HEK293 (cell line): ENCODE results near the gene NAP1L4.

Experiments used
- CTCF ChIP-seq: fragments of 450-650 bp; formaldehyde crosslinking; IDR thresholded peaks from 2 replicates; pipeline ENCODE4 v1.5.1; 2016; ENCODE audit warnings: missing biosample characterization, missing genetic modification characterization
- KLF16 ChIP-seq: fragments of 450-650 bp; formaldehyde crosslinking; IDR thresholded peaks from 2 replicates; pipeline ENCODE4 v1.5.1; 2017; ENCODE audit warnings: missing biosample characterization, missing genetic modification characterization
- REST ChIP-seq: fragments of 450-650 bp; formaldehyde crosslinking; IDR thresholded peaks from 2 replicates; pipeline ENCODE4 v1.5.1; 2016; ENCODE audit warnings: missing biosample characterization, missing genetic modification characterization
- ZEB2 ChIP-seq: fragments of 450-650 bp; formaldehyde crosslinking; IDR thresholded peaks from 2 replicates; pipeline ENCODE4 v1.5.1; 2016; ENCODE audit warnings: missing biosample characterization, missing genetic modification characterization
- ZNF138 ChIP-seq: fragments of 450-650 bp; formaldehyde crosslinking; IDR thresholded peaks from 2 replicates; pipeline ENCODE4 v1.5.1; 2016; ENCODE audit warnings: missing biosample characterization, missing genetic modification characterization, borderline replicate concordance
- ZNF221 ChIP-seq: fragments of 450-650 bp; formaldehyde crosslinking; IDR thresholded peaks from 2 replicates; pipeline ENCODE4 v1.5.1; 2017; ENCODE audit warnings: missing biosample characterization, missing genetic modification characterization, borderline replicate concordance
- ZNF48 ChIP-seq: fragments of 450-650 bp; formaldehyde crosslinking; IDR thresholded peaks from 2 replicates; pipeline ENCODE4 v1.5.1; 2016; ENCODE audit warnings: missing biosample characterization, missing genetic modification characterization
- ZNF629 ChIP-seq: fragments of 450-650 bp; formaldehyde crosslinking; IDR thresholded peaks from 2 replicates; pipeline ENCODE4 v1.5.1; 2017; ENCODE audit warnings: missing biosample characterization, missing genetic modification characterization
- TF ChIP-seq, protein P1 (sequence below): IDR thresholded peaks from 2 replicates; pipeline ENCODE4 v1.6.1; 2011; ENCODE audit warnings: mild to moderate bottlenecking, low read depth, low read length, borderline replicate concordance

- TF ChIP-seq CTCF (tag by site-specific recombination), result no peak
- no peak for TF ChIP-seq REST (tag by site-specific recombination)
- TF ChIP-seq ZNF48 (tag by site-specific recombination), result no peak
- TF ChIP-seq, protein P1, sequence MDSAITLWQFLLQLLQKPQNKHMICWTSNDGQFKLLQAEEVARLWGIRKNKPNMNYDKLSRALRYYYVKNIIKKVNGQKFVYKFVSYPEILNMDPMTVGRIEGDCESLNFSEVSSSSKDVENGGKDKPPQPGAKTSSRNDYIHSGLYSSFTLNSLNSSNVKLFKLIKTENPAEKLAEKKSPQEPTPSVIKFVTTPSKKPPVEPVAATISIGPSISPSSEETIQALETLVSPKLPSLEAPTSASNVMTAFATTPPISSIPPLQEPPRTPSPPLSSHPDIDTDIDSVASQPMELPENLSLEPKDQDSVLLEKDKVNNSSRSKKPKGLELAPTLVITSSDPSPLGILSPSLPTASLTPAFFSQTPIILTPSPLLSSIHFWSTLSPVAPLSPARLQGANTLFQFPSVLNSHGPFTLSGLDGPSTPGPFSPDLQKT, result no peak
- no peak for TF ChIP-seq ZNF138 (tag by site-specific recombination)
- no peak for TF ChIP-seq KLF16 (tag by site-specific recombination)
- no peak for TF ChIP-seq ZNF221 (tag by site-specific recombination)
- TF ChIP-seq ZNF629, result no peak
- TF ChIP-seq ZEB2, result no peak
Observed at GRCh38 chr11:2927121-2927800, 64.9 kb downstream of the NAP1L4 start.
